Suprapubic skin (tissue), 4 donors: ENCODE results near the gene ARHGAP18. TPM values are rescaled to one million over a fixed set of nuclear protein-coding genes. Genes with fewer than 3 reads are reported as not detected.
A peak's percentile ranks its signal among the peaks of the same experiment; 100 is the strongest.

Experiments
- DNase-seq, 2 donors: peaks; one replicate each; pipeline ENCODE4 v3.0.0-alpha.2; 2019; ENCODE audit warnings: low spot score in 2 of 2
- H3K27ac ChIP-seq: fragments of 200-600 bp; sonication (generic); one replicate; pipeline ENCODE4 v1.5.1; 2019
- H3K27me3 ChIP-seq: fragments of 200-600 bp; sonication (generic); one replicate; pipeline ENCODE4 v1.5.1; 2019
- H3K36me3 ChIP-seq: fragments of 200-600 bp; sonication (generic); one replicate; pipeline ENCODE4 v1.5.1; 2019
- H3K4me1 ChIP-seq: fragments of 200-600 bp; sonication (generic); one replicate; pipeline ENCODE4 v1.5.1; 2019
- H3K4me3 ChIP-seq: fragments of 200-600 bp; sonication (generic); one replicate; pipeline ENCODE4 v1.5.1; 2019; ENCODE audit warnings: mild to moderate bottlenecking
- H3K9me3 ChIP-seq: fragments of 200-600 bp; sonication (generic); one replicate; pipeline ENCODE4 v1.5.1; 2019
- EP300 ChIP-seq: sonication (generic); formaldehyde crosslinking; IDR thresholded peaks from one replicate; pipeline ENCODE4 v1.6.1; 2017; ENCODE audit warnings: antibody characterized with exemption
- POLR2A ChIP-seq, 2 donors: fragments of 450-650 bp; IDR thresholded peaks; one replicate each; pipeline ENCODE4 v1.6.1; 2017; ENCODE audit warnings: antibody characterized with exemption in 2 of 2, mild to moderate bottlenecking in 2 of 2, moderate library complexity in 2 of 2
- POLR2AphosphoS5 ChIP-seq, 3 donors: sonication (generic); formaldehyde crosslinking; IDR thresholded peaks; one replicate each; pipeline ENCODE4 v1.6.1; 2017; ENCODE audit warnings: antibody characterized with exemption in 3 of 3
- WGBS: methylation state at CpG from one replicate; pipeline ENCODE4 v1.1.5; 2018; 5-methylcytosine and 5-hydroxymethylcytosine counted together
- total RNA-seq, 4 donors: library from RNA; depleted of rRNA; stranded (reverse); fragments of >200 nt; gene quantifications; one replicate each; pipeline ENCODE4 v1.1.0, GENCODE V29; 2016
- TF ChIP-seq, protein P1 (sequence below), 2 donors: fragments of 200-600 bp in 1 of 2; fragments of 450-650 bp in 1 of 2; sonication (generic) in 1 of 2; IDR thresholded peaks; one replicate each; pipeline ENCODE4 v1.5.1; 2016 to 2019; ENCODE audit warnings: antibody characterized with exemption in 2 of 2, mild to moderate bottlenecking in 1 of 2, moderate library complexity in 1 of 2

ARHGAP18 gene
- total RNA-seq, 4 donors from 2014 or later = 7.1 to 14.2 (median 11.0) TPM

DNA sequence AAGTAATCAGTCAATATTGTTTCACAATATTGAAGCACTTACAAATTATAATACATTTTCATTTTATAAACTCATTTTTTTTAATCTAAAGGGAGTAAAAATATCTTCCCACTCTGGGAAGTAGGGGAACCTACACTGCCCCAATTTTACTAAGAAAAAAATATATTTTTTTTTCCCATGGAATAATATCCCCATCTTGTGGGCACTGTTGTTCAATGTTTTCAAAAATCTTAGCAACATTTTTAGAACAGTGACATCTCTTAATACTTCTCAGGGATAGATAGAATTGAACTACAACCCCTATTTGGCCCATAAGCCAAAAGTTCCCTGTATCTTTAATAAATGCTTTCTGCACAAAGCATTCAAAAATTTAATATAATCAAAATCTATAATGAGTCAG, 42.9 kb downstream of the ARHGAP18 start:
- Histone ChIP-seq H3K27me3 (no peaks in the 10 kb centered on the region), H3K9me3 (no peaks in the 10 kb centered on the region), H3K4me3 (no peak overlapping the region), H3K4me1 (peaks cover 22% of the 10 kb centered on the region), H3K36me3 (no peaks in the 10 kb centered on the region), H3K27ac (no peak overlapping the region)
- TF ChIP-seq POLR2A (IDR thresholded peaks at IDR 0.05) (no peak), POLR2AphosphoS5 (IDR thresholded peaks at IDR 0.05) (no peak), EP300 (no peak)
- TF ChIP-seq, protein P1, sequence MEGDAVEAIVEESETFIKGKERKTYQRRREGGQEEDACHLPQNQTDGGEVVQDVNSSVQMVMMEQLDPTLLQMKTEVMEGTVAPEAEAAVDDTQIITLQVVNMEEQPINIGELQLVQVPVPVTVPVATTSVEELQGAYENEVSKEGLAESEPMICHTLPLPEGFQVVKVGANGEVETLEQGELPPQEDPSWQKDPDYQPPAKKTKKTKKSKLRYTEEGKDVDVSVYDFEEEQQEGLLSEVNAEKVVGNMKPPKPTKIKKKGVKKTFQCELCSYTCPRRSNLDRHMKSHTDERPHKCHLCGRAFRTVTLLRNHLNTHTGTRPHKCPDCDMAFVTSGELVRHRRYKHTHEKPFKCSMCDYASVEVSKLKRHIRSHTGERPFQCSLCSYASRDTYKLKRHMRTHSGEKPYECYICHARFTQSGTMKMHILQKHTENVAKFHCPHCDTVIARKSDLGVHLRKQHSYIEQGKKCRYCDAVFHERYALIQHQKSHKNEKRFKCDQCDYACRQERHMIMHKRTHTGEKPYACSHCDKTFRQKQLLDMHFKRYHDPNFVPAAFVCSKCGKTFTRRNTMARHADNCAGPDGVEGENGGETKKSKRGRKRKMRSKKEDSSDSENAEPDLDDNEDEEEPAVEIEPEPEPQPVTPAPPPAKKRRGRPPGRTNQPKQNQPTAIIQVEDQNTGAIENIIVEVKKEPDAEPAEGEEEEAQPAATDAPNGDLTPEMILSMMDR (IDR thresholded peaks at IDR 0.05) = no peak
- DNase-seq = no peak

DNA sequence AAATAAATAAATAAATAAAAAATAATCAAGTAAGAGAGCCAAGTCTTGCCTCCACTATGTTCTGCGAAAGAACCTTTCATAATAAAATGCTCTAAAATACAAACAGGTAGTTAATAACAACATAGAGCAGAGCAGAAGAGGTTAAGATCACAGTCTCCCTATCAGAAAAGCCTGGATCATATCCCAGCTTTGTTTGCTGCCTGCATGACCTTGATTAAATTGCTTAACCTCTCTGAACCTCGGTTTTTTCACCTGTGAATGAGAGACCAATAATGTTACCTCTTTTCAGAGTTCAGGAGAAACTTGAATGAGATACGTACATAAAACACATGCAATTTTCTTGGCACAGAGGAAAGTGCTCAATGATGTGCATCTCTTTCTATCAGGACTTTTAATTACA, 44.4 kb downstream of the ARHGAP18 start:
- 86% methylated on average over 3 of the region's 3 CpGs for WGBS
- peaks cover 22% of the 10 kb centered on the region for H3K4me1 ChIP-seq
- H3K4me3 ChIP-seq = no peak overlapping the region
- H3K36me3 ChIP-seq = no peaks in the 10 kb centered on the region
- H3K27ac ChIP-seq = no peak overlapping the region
- H3K9me3 ChIP-seq = no peaks in the 10 kb centered on the region
- H3K27me3 ChIP-seq = no peaks in the 10 kb centered on the region
- DNase-seq = no peak
- no peak for TF ChIP-seq POLR2A (IDR thresholded peaks at IDR 0.05)
- TF ChIP-seq, protein P1 (IDR thresholded peaks at IDR 0.05) = no peak
- no peak for TF ChIP-seq EP300
- TF ChIP-seq POLR2AphosphoS5 (IDR thresholded peaks at IDR 0.05) = no peak

DNA sequence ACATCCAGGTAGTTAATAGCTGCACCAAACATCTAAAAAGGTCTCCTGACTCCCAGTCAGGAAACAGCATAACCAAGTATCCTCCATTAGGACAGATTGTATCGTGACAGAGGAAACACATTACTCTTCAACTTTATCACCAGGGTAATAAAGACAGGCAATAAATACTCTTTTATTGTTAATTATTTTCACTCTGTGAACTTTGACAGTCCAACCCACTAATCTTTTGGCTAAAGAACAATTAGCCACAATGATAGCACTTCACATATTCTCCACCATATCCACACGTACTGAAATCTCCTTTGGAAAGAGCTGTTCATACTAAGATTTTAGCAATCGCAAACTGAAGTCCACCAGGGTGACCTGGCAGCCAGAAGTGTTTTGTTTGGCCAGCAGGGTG, 46.4 kb downstream of the ARHGAP18 start:
- Histone ChIP-seq H3K4me1 (peaks cover 27% of the 10 kb centered on the region), H3K27me3 (no peaks in the 10 kb centered on the region), H3K27ac (no peak overlapping the region), H3K36me3 (no peaks in the 10 kb centered on the region), H3K4me3 (no peak overlapping the region), H3K9me3 (no peaks in the 10 kb centered on the region)
- WGBS = 60% methylated on average over 3 of the region's 3 CpGs
- DNase-seq = no peak
- TF ChIP-seq POLR2AphosphoS5 (IDR thresholded peaks at IDR 0.05) (no peak), EP300 (no peak), POLR2A (IDR thresholded peaks at IDR 0.05) (no peak)
- TF ChIP-seq, protein P1 (IDR thresholded peaks at IDR 0.05) = no peak

DNA sequence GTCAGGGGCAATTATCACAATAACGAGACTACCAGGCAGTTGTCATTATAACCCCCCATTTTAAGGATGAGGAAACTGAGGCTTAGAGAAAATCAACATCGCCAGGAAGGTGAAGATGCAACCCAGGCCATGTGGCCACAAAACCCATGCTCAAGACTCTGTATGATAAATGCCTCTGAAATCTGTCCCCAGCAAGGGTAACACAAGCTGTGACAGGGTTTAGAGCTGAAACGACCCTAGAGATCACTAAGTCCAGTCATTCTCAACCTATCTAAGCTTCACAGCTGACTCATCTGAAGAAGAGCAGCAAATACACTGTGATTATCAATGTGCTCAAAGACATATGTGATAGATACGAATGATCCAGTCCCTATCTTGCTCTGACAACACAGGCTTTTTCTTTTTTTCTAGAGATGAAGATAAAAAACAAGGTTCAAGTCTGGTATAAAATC, 47.0 kb downstream of the ARHGAP18 start:
- Histone ChIP-seq H3K27ac (no peak overlapping the region), H3K4me1 (peaks cover 27% of the 10 kb centered on the region), H3K9me3 (no peaks in the 10 kb centered on the region), H3K27me3 (no peaks in the 10 kb centered on the region), H3K36me3 (no peaks in the 10 kb centered on the region), H3K4me3 (no peak overlapping the region)
- 86% methylated on average over 4 of the region's 4 CpGs for WGBS
- DNase-seq = no peak
- TF ChIP-seq POLR2AphosphoS5 (IDR thresholded peaks at IDR 0.05) = no peak
- TF ChIP-seq EP300 = no peak
- TF ChIP-seq, protein P1 (IDR thresholded peaks at IDR 0.05) = no peak
- no peak for TF ChIP-seq POLR2A (IDR thresholded peaks at IDR 0.05)

DNA sequence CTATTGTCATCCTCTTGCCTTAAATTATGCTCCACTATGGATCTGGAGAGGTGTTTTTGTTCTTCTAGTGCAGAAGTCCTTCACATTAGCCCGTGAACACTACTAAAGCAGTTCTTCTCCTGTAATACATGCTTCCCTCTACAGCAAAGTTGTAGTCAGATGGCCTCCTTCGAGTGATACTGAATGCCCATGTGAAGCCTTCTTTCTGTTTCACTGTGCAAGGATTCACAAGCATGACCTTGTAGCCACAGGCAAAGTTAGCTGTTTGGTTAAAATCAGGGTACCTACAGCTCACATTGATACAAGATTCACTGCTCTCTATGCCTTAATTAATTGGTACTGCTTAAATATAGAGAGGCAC, 47.6 kb downstream of the ARHGAP18 start:
- 65% methylated on average over 2 of the region's 2 CpGs for WGBS
- TF ChIP-seq EP300 (no peak), POLR2AphosphoS5 (IDR thresholded peaks at IDR 0.05) (no peak), POLR2A (IDR thresholded peaks at IDR 0.05) (no peak)
- TF ChIP-seq, protein P1 (IDR thresholded peaks at IDR 0.05) = no peak
- Histone ChIP-seq H3K27ac (peak overlapping the region; percentile 69), H3K4me1 (peaks cover 27% of the 10 kb centered on the region), H3K36me3 (no peaks in the 10 kb centered on the region), H3K4me3 (no peak overlapping the region), H3K27me3 (no peaks in the 10 kb centered on the region), H3K9me3 (no peaks in the 10 kb centered on the region)
- no peak for DNase-seq
